ENCODE measurements around the gene ASTN2. TPM values are rescaled to one million over a fixed set of nuclear protein-coding genes. Genes with fewer than 3 reads are reported as not detected.

ASTN2 gene
- total and polyA plus RNA-seq, 9 of the 15 experiments (the other 6 are each of a cell fraction or from before 2014, with no cell fraction given): 0.56 to 3.5 (median 1.9) TPM

DNA sequence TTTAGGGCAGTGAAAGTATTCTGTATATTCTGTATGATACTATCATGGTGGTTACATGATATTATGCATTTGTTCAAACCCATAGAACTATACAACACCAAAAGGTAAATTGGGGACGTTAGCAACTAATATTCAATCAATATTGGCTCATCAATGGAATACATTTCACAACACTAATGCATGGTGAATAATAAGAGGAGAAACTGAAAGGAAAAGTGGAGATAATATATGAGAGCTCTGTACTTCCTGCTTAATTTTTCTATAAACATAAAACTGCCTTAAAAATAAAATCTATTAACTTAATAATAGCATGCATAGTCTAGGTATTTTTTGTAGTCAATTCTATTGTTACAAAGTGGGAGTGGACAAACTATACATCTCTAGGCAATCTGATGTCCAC, 661.5 kb downstream of the ASTN2 start:
- BruUV-seq (replicated peaks): no TSS peak
- TF ChIP-seq, protein P1, sequence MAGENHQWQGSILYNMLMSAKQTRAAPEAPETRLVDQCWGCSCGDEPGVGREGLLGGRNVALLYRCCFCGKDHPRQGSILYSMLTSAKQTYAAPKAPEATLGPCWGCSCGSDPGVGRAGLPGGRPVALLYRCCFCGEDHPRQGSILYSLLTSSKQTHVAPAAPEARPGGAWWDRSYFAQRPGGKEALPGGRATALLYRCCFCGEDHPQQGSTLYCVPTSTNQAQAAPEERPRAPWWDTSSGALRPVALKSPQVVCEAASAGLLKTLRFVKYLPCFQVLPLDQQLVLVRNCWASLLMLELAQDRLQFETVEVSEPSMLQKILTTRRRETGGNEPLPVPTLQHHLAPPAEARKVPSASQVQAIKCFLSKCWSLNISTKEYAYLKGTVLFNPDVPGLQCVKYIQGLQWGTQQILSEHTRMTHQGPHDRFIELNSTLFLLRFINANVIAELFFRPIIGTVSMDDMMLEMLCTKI (IDR thresholded peaks at IDR 0.05; ENCODE audit: partially characterized antibody): no peak
- no peak for TF ChIP-seq ESRRB (CRISPR knock-in tag; IDR thresholded peaks at IDR 0.05; ENCODE audit: borderline replicate concordance)
- no peak for TF ChIP-seq TCF7L2 (IDR thresholded peaks at IDR 0.05; ENCODE audit: low read depth, low read length)
- TF ChIP-seq, protein P2, sequence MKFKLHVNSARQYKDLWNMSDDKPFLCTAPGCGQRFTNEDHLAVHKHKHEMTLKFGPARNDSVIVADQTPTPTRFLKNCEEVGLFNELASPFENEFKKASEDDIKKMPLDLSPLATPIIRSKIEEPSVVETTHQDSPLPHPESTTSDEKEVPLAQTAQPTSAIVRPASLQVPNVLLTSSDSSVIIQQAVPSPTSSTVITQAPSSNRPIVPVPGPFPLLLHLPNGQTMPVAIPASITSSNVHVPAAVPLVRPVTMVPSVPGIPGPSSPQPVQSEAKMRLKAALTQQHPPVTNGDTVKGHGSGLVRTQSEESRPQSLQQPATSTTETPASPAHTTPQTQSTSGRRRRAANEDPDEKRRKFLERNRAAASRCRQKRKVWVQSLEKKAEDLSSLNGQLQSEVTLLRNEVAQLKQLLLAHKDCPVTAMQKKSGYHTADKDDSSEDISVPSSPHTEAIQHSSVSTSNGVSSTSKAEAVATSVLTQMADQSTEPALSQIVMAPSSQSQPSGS (CRISPR knock-in tag; IDR thresholded peaks at IDR 0.05): no peak
- no peak for TF ChIP-seq THRAP3 (IDR thresholded peaks at IDR 0.05; ENCODE audit: borderline replicate concordance)
- TF ChIP-seq PRMT5 (CRISPR knock-in tag; IDR thresholded peaks at IDR 0.05): no peak
- TF ChIP-seq TGIF2 (CRISPR knock-in tag; IDR thresholded peaks at IDR 0.05): no peak
- TF ChIP-seq CXXC5 (CRISPR knock-in tag; IDR thresholded peaks at IDR 0.05): no peak
- no peak for TF ChIP-seq ZNF121 (CRISPR knock-in tag; conservative IDR thresholded peaks at IDR 0.05)
- no peaks in the 10 kb centered on the region for H3K36me3 ChIP-seq (ENCODE audit: control insufficient read depth, insufficient read depth, low read length)
- no peaks in the 10 kb centered on the region for H3K9me1 ChIP-seq (ENCODE audit: control insufficient read depth, insufficient read depth, low read length)
- FAIRE-seq (no peak), ATAC-seq (no peak), DNase-seq (ENCODE audit: extremely low read depth in 1 of 4, low spot score in 3 of 4) (no peak)
- CTCF ChIA-PET (ENCODE audit: low intra/inter-chr PET ratio): no interaction called here
- in situ Hi-C loops (cut with MboI): no loop called here
- no peaks in the 10 kb centered on the region for H4K20me1 ChIP-seq (replicated peaks; ENCODE audit: control insufficient read depth, insufficient read depth, low read length)
- no peak overlapping the region for H3K9ac ChIP-seq (ENCODE audit: insufficient read depth in 1 of 2, low read depth in 2 of 2, low read length in 2 of 2)
- H2AFZ ChIP-seq (ENCODE audit: low read depth, low read length): no peak overlapping the region
- H3K4me1 ChIP-seq (replicated peaks in 1 of 2; ENCODE audit: control insufficient read depth in 2 of 2, insufficient read depth in 2 of 2, low read length in 2 of 2): no peaks in the 10 kb centered on the region
- no peaks in the 10 kb centered on the region for H3K27me3 ChIP-seq (ENCODE audit: control insufficient read depth in 2 of 2, insufficient read depth in 2 of 2, low read length in 2 of 2)
- H3K27ac ChIP-seq (ENCODE audit: extremely low read depth, low read depth, low read length): no peak overlapping the region
- POLR2A ChIA-PET: interaction anchor here (0.7 to 0.9 kb wide), 2 partner anchors 11 to 16 kb away, joined by 3 to 4 read pairs; no protein-coding TSS in a partner anchor
- H3K4me2 ChIP-seq (ENCODE audit: insufficient read depth, low read length): no peak overlapping the region
- no peaks in the 10 kb centered on the region for H3K9me3 ChIP-seq (replicated peaks; ENCODE audit: control insufficient read depth, insufficient read depth, low read depth, low read length)
- H3K4me3 ChIP-seq: no peak overlapping the region
- 0% methylated on average over 1 of the region's 1 CpG for WGBS (ENCODE audit: insufficient coverage, low coverage, missing lambda C conversion rate)
- no peaks in the 10 kb centered on the region for H3K79me2 ChIP-seq (ENCODE audit: control insufficient read depth, insufficient read depth, low read length)
- intact Hi-C loops (cut with micrococcal nuclease): no loop called here

Measured in K562 (cell line).